Transverse colon (tissue), 4 donors: ENCODE results near the gene ISOC1. TPM values are rescaled to one million over a fixed set of nuclear protein-coding genes. Genes with fewer than 3 reads are reported as not detected.

ENCODE experiments used
- DNase-seq: peaks from one replicate; pipeline ENCODE4 v3.0.0-alpha.2; 2019
- H3K27ac ChIP-seq, 4 donors: fragments of 200-600 bp; sonication (generic); 2 replicates each; pipeline ENCODE4 v1.5.1; 2016 to 2018; ENCODE audit warnings: inconsistent platforms in 4 of 4
- H3K27me3 ChIP-seq: fragments of 200-600 bp; sonication (generic); 2 replicates; pipeline ENCODE4 v1.5.1; 2017; ENCODE audit warnings: inconsistent platforms
- H3K36me3 ChIP-seq, 4 donors: fragments of 200-600 bp; sonication (generic); 2 replicates each; pipeline ENCODE4 v1.5.1; 2017 to 2019; ENCODE audit warnings: inconsistent platforms in 4 of 4
- H3K4me1 ChIP-seq, 4 donors: fragments of 200-600 bp; sonication (generic); 2 replicates each; pipeline ENCODE4 v1.5.1; 2017 to 2020; ENCODE audit warnings: inconsistent platforms in 4 of 4
- H3K4me3 ChIP-seq, 4 donors: fragments of 200-600 bp; sonication (generic); 1 replicate in 1 of 4; 2 replicates in 3 of 4; pipeline versions ENCODE4 v1.5.1 to v1.6.1; 2017 to 2019; ENCODE audit warnings: inconsistent platforms in 4 of 4
- H3K9me3 ChIP-seq, 2 donors: fragments of 200-600 bp; sonication (generic); 2 replicates each; pipeline ENCODE4 v1.5.1; 2017 to 2019; ENCODE audit warnings: inconsistent platforms in 2 of 2
- CTCF ChIP-seq, 5 experiments: fragments of 200-600 bp in 3 of 5; fragments of 450-650 bp in 2 of 5; sonication (generic) in 3 of 5; IDR thresholded peaks; 1 replicate in 2 of 5; 2 replicates in 3 of 5; pipeline ENCODE4 v1.5.1; 2016 to 2017; ENCODE audit warnings: antibody characterized with exemption in 5 of 5, inconsistent platforms in 3 of 5, mild to moderate bottlenecking in 2 of 5, moderate library complexity in 1 of 5
- EP300 ChIP-seq: sonication (generic); formaldehyde crosslinking; IDR thresholded peaks from one replicate; pipeline ENCODE4 v1.6.1; 2017; ENCODE audit warnings: antibody characterized with exemption, low read depth
- POLR2A ChIP-seq: fragments of 450-650 bp; IDR thresholded peaks from one replicate; pipeline ENCODE4 v1.6.1; 2016; ENCODE audit warnings: antibody characterized with exemption, mild to moderate bottlenecking, moderate library complexity
- POLR2AphosphoS5 ChIP-seq, 3 donors: sonication (generic); formaldehyde crosslinking; IDR thresholded peaks; one replicate each; pipeline ENCODE4 v1.6.1; 2016; ENCODE audit warnings: antibody characterized with exemption in 3 of 3
- WGBS, 2 donors: methylation state at CpG; one replicate each; pipeline ENCODE4 v1.1.5; 2018; ENCODE audit warnings: low coverage in 1 of 2; 5-methylcytosine and 5-hydroxymethylcytosine counted together
- in situ Hi-C, 4 donors: fragments of 200-750 bp; cut with MboI; loops; one replicate each; pipeline versions ENCODE4 v1.15.0 to v1.15.1; 2017; ENCODE audit warnings: low sequenced_read_pairs in 3 of 4, low pct_ligation_motif_present in 1 of 4, low pct_unique_long_range_greater_than_20kb in 1 of 4
- intact Hi-C: fragments of 100-400 bp; cut with DNase I; formaldehyde crosslinking; loops from one replicate; pipeline ENCODE4 v1.15.1; 2023; ENCODE audit warnings: low total_unique reads
- total RNA-seq, 4 donors: library from RNA; depleted of rRNA; stranded (reverse); fragments of >200 nt; gene quantifications; one replicate each; pipeline ENCODE4 v1.1.0, GENCODE V29; 2016

Gene ISOC1
- total RNA-seq, 4 donors from 2014 or later, result 18.7 to 57.1 (median 32.7) TPM

GRCh38 chr5:129125819-129126218 is 31.3 kb downstream of the ISOC1 start:
- WGBS, 2 donors, result 38 to 47% methylated on average over 2 of the region's 2 CpGs
- intact Hi-C loops (no loop called here), in situ Hi-C loops (no loop called here)
- Histone ChIP-seq H3K4me1 (peaks cover 0 to 4% (median 2%) of the 10 kb centered on the region in 4 donors), H3K9me3 (no peaks in the 10 kb centered on the region), H3K27me3 (no peaks in the 10 kb centered on the region), H3K27ac (no peak overlapping the region), H3K4me3 (no peak overlapping the region), H3K36me3 (no peaks in the 10 kb centered on the region)
- no peak for DNase-seq
- no peak for TF ChIP-seq POLR2AphosphoS5 (IDR thresholded peaks at IDR 0.05)

- in situ Hi-C loops, result no loop called here
Measured at GRCh38 chr5:129133553-129133952, 39.0 kb downstream of the ISOC1 start.

GRCh38 chr5:129135633-129136032 is 41.1 kb downstream of the ISOC1 start:
- Histone ChIP-seq H3K27ac (no peak overlapping the region), H3K4me1 (no peaks in the 10 kb centered on the region), H3K4me3 (no peak overlapping the region), H3K36me3 (no peaks in the 10 kb centered on the region), H3K9me3 (no peaks in the 10 kb centered on the region), H3K27me3 (no peaks in the 10 kb centered on the region)
- no peak for DNase-seq
- in situ Hi-C loops (no loop called here), intact Hi-C loops (no loop called here)
- TF ChIP-seq POLR2A (no peak), CTCF (IDR thresholded peaks at IDR 0.05) (no peak), EP300 (no peak), POLR2AphosphoS5 (IDR thresholded peaks at IDR 0.05) (no peak)

More at GRCh38 chr5:129133553-129133952, 39.0 kb downstream of the ISOC1 start:
- H3K4me3 ChIP-seq, result no peak overlapping the region
- no peaks in the 10 kb centered on the region for H3K4me1 ChIP-seq
- TF ChIP-seq POLR2A (no peak), POLR2AphosphoS5 (IDR thresholded peaks at IDR 0.05) (no peak), EP300 (no peak), CTCF (IDR thresholded peaks at IDR 0.05) (no peak)
- intact Hi-C loops, result no loop called here
- DNase-seq, result no peak
- 62 to 63% methylated on average over 1 of the region's 1 CpG for WGBS, 2 donors
- no peaks in the 10 kb centered on the region for H3K27me3 ChIP-seq
- H3K36me3 ChIP-seq, result no peaks in the 10 kb centered on the region
- H3K27ac ChIP-seq, result no peak overlapping the region
- no peaks in the 10 kb centered on the region for H3K9me3 ChIP-seq

GRCh38 chr5:129137637-129138036 is 43.1 kb downstream of the ISOC1 start:
- no peak for DNase-seq
- no peaks in the 10 kb centered on the region for H3K27me3 ChIP-seq
- no peaks in the 10 kb centered on the region for H3K9me3 ChIP-seq
- no peak overlapping the region for H3K27ac ChIP-seq
- H3K4me1 ChIP-seq, result no peaks in the 10 kb centered on the region
- no peaks in the 10 kb centered on the region for H3K36me3 ChIP-seq
- intact Hi-C loops (no loop called here), in situ Hi-C loops (no loop called here)
- H3K4me3 ChIP-seq, result no peak overlapping the region
- TF ChIP-seq CTCF (IDR thresholded peaks at IDR 0.05), result no peak
- no peak for TF ChIP-seq POLR2A
- TF ChIP-seq EP300, result no peak
- TF ChIP-seq POLR2AphosphoS5 (IDR thresholded peaks at IDR 0.05), result no peak

GRCh38 chr5:129141078-129141477 is 46.5 kb downstream of the ISOC1 start:
- no peaks in the 10 kb centered on the region for H3K9me3 ChIP-seq

More at GRCh38 chr5:129141078-129141477, 46.5 kb downstream of the ISOC1 start:
- TF ChIP-seq EP300 (no peak), CTCF (IDR thresholded peaks at IDR 0.05) (no peak), POLR2A (no peak), POLR2AphosphoS5 (IDR thresholded peaks at IDR 0.05) (no peak)
- H3K4me1 ChIP-seq, result no peaks in the 10 kb centered on the region
- in situ Hi-C loops, result no loop called here
- 83 to 100% methylated on average over 1 to 4 of the region's 4 CpGs for WGBS, 2 donors
- intact Hi-C loops, result no loop called here
- no peak for DNase-seq
- H3K27ac ChIP-seq, result no peak overlapping the region
- H3K36me3 ChIP-seq, result no peaks in the 10 kb centered on the region
- H3K27me3 ChIP-seq, result no peaks in the 10 kb centered on the region
- no peak overlapping the region for H3K4me3 ChIP-seq
